Liver (tissue), 9 donors: ENCODE measurements around the gene GAS7. TPM values are rescaled to one million over a fixed set of nuclear protein-coding genes. Genes with fewer than 3 reads are reported as not detected.

Experiments used
- DNase-seq: peaks from one replicate; pipeline ENCODE4 v3.0.0-alpha.2; 2017; ENCODE audit warnings: low spot score
- H3K27ac ChIP-seq, 2 donors: one replicate each; pipeline ENCODE4 v1.7.0; 2013; ENCODE audit warnings: inconsistent platforms in 2 of 2, low read length in 2 of 2, control low read depth in 1 of 2, low read depth in 1 of 2, mild to moderate bottlenecking in 1 of 2
- H3K27me3 ChIP-seq, 4 donors: one replicate each; pipeline versions ENCODE4 v1.6.1 to v1.7.0; 2013; ENCODE audit warnings: low read length in 3 of 4, inconsistent platforms in 1 of 4, mild to moderate bottlenecking in 1 of 4, moderate library complexity in 1 of 4; ENCODE audit not compliant: control insufficient read depth in 4 of 4, insufficient read depth in 4 of 4
- H3K36me3 ChIP-seq, 4 donors: one replicate each; pipeline versions ENCODE4 v1.6.1 to v1.7.0; 2013; ENCODE audit warnings: low read length in 3 of 4, mild to moderate bottlenecking in 3 of 4, low read depth in 1 of 4, moderate library complexity in 1 of 4; ENCODE audit not compliant: control insufficient read depth in 4 of 4, insufficient read depth in 3 of 4
- H3K4me1 ChIP-seq, 4 donors: one replicate each; pipeline versions ENCODE4 v1.6.1 to v1.7.0; 2013; ENCODE audit warnings: low read length in 3 of 4, mild to moderate bottlenecking in 3 of 4, moderate library complexity in 1 of 4; ENCODE audit not compliant: control insufficient read depth in 4 of 4, insufficient read depth in 4 of 4
- H3K4me3 ChIP-seq, 3 donors: one replicate each; pipeline versions ENCODE4 v1.6.1 to v1.7.0; 2013; ENCODE audit warnings: low read length in 3 of 3, control low read depth in 1 of 3, low read depth in 1 of 3, mild to moderate bottlenecking in 1 of 3
- H3K9ac ChIP-seq, 2 donors: one replicate each; pipeline ENCODE4 v1.7.0; 2013; ENCODE audit warnings: low read length in 2 of 2, mild to moderate bottlenecking in 2 of 2, moderate library complexity in 2 of 2, control low read depth in 1 of 2, low read depth in 1 of 2
- H3K9me3 ChIP-seq, 4 donors: one replicate each; pipeline versions ENCODE4 v1.6.1 to v1.7.0; 2013; ENCODE audit warnings: low read length in 3 of 4; ENCODE audit not compliant: control insufficient read depth in 4 of 4
- EGR1 ChIP-seq, 2 donors: IDR thresholded peaks; 2 replicates each; pipeline ENCODE4 v1.6.1; 2016 to 2018; ENCODE audit warnings: antibody characterized with exemption in 2 of 2, low read depth in 2 of 2
- FOXA1 ChIP-seq: IDR thresholded peaks from 2 replicates; pipeline ENCODE4 v1.6.1; 2016; ENCODE audit warnings: antibody characterized with exemption
- FOXA2 ChIP-seq: IDR thresholded peaks from 2 replicates; pipeline ENCODE4 v1.6.1; 2016; ENCODE audit warnings: antibody characterized with exemption
- GABPA ChIP-seq, 2 donors: IDR thresholded peaks in 1 of 2; conservative IDR thresholded peaks in 1 of 2; 2 replicates each; pipeline ENCODE4 v1.6.1; 2016; ENCODE audit warnings: antibody characterized with exemption in 2 of 2, mild to moderate bottlenecking in 1 of 2, moderate library complexity in 1 of 2
- HNF4A ChIP-seq, 2 donors: conservative IDR thresholded peaks; 2 replicates each; pipeline ENCODE4 v1.6.1; 2016; ENCODE audit warnings: antibody characterized with exemption in 2 of 2, mild to moderate bottlenecking in 2 of 2
- HNF4G ChIP-seq: IDR thresholded peaks from 2 replicates; pipeline ENCODE4 v1.6.1; 2016; ENCODE audit warnings: antibody characterized with exemption
- JUND ChIP-seq, 2 donors: IDR thresholded peaks; 2 replicates each; pipeline ENCODE4 v1.6.1; 2016; ENCODE audit warnings: antibody characterized with exemption in 2 of 2
- NR2F2 ChIP-seq: IDR thresholded peaks from 2 replicates; pipeline ENCODE4 v1.6.1; 2016; ENCODE audit warnings: antibody characterized with exemption
- RAD21 ChIP-seq, 2 donors: IDR thresholded peaks; 2 replicates each; pipeline ENCODE4 v1.6.1; 2016; ENCODE audit warnings: antibody characterized with exemption in 2 of 2, mild to moderate bottlenecking in 2 of 2
- RXRA ChIP-seq, 2 donors: IDR thresholded peaks; 2 replicates each; pipeline ENCODE4 v1.6.1; 2017 to 2018; ENCODE audit warnings: antibody characterized with exemption in 2 of 2, mild to moderate bottlenecking in 1 of 2
- SP1 ChIP-seq: IDR thresholded peaks from 2 replicates; pipeline ENCODE4 v1.6.1; 2018; ENCODE audit warnings: antibody characterized with exemption, mild to moderate bottlenecking
- TAF1 ChIP-seq: conservative IDR thresholded peaks from 2 replicates; pipeline ENCODE4 v1.6.1; 2016; ENCODE audit warnings: antibody characterized with exemption, mild to moderate bottlenecking
- YY1 ChIP-seq: IDR thresholded peaks from 2 replicates; pipeline ENCODE4 v1.6.1; 2016; ENCODE audit warnings: antibody characterized with exemption, mild to moderate bottlenecking
- WGBS: extraction: QIAGEN DNeasy Blood & Tissue Kit; methylation state at CpG from one replicate; pipeline ENCODE4 v1.1.7; 2013; 5-methylcytosine and 5-hydroxymethylcytosine counted together
- polyA plus RNA-seq, 2 donors: library from polyadenylated mRNA; stranded (reverse) in 1 of 2; unstranded in 1 of 2; fragments of 200-250 nt in 1 of 2; fragments of >200 nt in 1 of 2; fragmentation: Nextera tagmentation in 1 of 2; extraction: Ambion mirVana in 1 of 2; gene quantifications; one replicate each; pipeline versions ENCODE4 v1.2.1 to v1.2.3, GENCODE V29; 2013 to 2015
- total RNA-seq, 2 donors: library from RNA; depleted of rRNA; stranded (reverse); fragments of >200 nt; gene quantifications; one replicate each; pipeline ENCODE4 v1.2.3, GENCODE V29; 2014
- TF ChIP-seq, protein P1 (sequence below): IDR thresholded peaks from 2 replicates; pipeline ENCODE4 v1.6.1; 2016; ENCODE audit warnings: antibody characterized with exemption
- TF ChIP-seq, protein P2 (sequence below): IDR thresholded peaks from 2 replicates; pipeline ENCODE4 v1.6.1; 2016; ENCODE audit warnings: antibody characterized with exemption
- TF ChIP-seq, protein P3 (sequence below): IDR thresholded peaks from 2 replicates; pipeline ENCODE4 v1.6.1; 2016; ENCODE audit warnings: antibody characterized with exemption
- TF ChIP-seq, protein P4 (sequence below): IDR thresholded peaks from 2 replicates; pipeline ENCODE4 v1.6.1; 2016; ENCODE audit warnings: antibody characterized with exemption, mild to moderate bottlenecking
- TF ChIP-seq, protein P5 (sequence below): fragments of 150-350 bp; IDR thresholded peaks from 2 replicates; pipeline ENCODE4 v1.5.1; 2017; ENCODE audit warnings: improper control_type of control experiment, low read depth, low read length; ENCODE audit not compliant: missing input control
- donor health status: healthy.
- donor health status: healthy.
- donor health status: healthy.
- donor health status: healthy.
- donor health status: healthy.

GAS7 gene
- total and polyA plus RNA-seq, 4 donors, result 0.79 to 6.1 (median 2.5) TPM

DNA sequence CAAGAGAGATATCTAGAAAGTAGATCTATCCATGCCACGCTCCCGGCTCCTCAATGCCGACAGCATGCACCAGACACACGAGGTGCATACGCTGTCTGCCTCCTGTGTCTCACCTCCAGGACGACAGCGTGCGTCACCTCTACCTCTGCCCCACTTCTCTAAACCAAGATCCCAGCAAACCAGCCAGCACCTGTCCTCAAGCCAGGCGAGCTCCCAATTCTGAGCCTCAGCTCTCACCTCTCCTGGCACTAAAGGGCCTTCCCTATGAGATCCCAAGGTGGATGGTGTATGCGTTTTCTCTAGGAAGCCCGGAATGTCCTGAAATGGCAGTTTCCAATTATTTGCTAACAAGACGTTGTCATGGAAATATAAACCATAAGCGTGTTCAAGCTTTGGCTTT, 257.1 kb downstream of the GAS7 start:
- Histone ChIP-seq H3K9ac (no peak overlapping the region), H3K9me3 (peaks cover 0 to 3% (median under 1%) of the 10 kb centered on the region in 4 donors)
- 85% methylated on average over 13 of the region's 13 CpGs for WGBS

More for the DNA sequence above, 257.1 kb downstream of the GAS7 start:
- no peak for DNase-seq
- peaks cover 0 to 6% (median 2%) of the 10 kb centered on the region in 4 donors for H3K27me3 ChIP-seq
- TF ChIP-seq TAF1 (no peak), FOXA1 (no peak), JUND (IDR thresholded peaks at IDR 0.05) (no peak), GABPA (IDR thresholded peaks at IDR 0.05 in 1 of 2, conservative IDR thresholded peaks at IDR 0.05 in 1 of 2) (no peak), RAD21 (IDR thresholded peaks at IDR 0.05) (no peak), FOXA2 (no peak), RXRA (IDR thresholded peaks at IDR 0.05) (no peak), HNF4G (no peak), SP1 (no peak), YY1 (no peak), NR2F2 (no peak), EGR1 (IDR thresholded peaks at IDR 0.05; ENCODE audit: low read depth in 2 of 2) (no peak), HNF4A (conservative IDR thresholded peaks at IDR 0.05) (no peak)
- TF ChIP-seq, protein P1, sequence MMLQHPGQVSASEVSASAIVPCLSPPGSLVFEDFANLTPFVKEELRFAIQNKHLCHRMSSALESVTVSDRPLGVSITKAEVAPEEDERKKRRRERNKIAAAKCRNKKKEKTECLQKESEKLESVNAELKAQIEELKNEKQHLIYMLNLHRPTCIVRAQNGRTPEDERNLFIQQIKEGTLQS, result no peak
- TF ChIP-seq, protein P2, sequence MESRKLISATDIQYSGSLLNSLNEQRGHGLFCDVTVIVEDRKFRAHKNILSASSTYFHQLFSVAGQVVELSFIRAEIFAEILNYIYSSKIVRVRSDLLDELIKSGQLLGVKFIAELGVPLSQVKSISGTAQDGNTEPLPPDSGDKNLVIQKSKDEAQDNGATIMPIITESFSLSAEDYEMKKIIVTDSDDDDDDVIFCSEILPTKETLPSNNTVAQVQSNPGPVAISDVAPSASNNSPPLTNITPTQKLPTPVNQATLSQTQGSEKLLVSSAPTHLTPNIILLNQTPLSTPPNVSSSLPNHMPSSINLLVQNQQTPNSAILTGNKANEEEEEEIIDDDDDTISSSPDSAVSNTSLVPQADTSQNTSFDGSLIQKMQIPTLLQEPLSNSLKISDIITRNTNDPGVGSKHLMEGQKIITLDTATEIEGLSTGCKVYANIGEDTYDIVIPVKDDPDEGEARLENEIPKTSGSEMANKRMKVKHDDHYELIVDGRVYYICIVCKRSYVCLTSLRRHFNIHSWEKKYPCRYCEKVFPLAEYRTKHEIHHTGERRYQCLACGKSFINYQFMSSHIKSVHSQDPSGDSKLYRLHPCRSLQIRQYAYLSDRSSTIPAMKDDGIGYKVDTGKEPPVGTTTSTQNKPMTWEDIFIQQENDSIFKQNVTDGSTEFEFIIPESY, result no peak
- TF ChIP-seq, protein P3, sequence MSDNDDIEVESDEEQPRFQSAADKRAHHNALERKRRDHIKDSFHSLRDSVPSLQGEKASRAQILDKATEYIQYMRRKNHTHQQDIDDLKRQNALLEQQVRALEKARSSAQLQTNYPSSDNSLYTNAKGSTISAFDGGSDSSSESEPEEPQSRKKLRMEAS, result no peak
- TF ChIP-seq, protein P4, sequence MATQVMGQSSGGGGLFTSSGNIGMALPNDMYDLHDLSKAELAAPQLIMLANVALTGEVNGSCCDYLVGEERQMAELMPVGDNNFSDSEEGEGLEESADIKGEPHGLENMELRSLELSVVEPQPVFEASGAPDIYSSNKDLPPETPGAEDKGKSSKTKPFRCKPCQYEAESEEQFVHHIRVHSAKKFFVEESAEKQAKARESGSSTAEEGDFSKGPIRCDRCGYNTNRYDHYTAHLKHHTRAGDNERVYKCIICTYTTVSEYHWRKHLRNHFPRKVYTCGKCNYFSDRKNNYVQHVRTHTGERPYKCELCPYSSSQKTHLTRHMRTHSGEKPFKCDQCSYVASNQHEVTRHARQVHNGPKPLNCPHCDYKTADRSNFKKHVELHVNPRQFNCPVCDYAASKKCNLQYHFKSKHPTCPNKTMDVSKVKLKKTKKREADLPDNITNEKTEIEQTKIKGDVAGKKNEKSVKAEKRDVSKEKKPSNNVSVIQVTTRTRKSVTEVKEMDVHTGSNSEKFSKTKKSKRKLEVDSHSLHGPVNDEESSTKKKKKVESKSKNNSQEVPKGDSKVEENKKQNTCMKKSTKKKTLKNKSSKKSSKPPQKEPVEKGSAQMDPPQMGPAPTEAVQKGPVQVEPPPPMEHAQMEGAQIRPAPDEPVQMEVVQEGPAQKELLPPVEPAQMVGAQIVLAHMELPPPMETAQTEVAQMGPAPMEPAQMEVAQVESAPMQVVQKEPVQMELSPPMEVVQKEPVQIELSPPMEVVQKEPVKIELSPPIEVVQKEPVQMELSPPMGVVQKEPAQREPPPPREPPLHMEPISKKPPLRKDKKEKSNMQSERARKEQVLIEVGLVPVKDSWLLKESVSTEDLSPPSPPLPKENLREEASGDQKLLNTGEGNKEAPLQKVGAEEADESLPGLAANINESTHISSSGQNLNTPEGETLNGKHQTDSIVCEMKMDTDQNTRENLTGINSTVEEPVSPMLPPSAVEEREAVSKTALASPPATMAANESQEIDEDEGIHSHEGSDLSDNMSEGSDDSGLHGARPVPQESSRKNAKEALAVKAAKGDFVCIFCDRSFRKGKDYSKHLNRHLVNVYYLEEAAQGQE, result no peak
- TF ChIP-seq, protein P5, sequence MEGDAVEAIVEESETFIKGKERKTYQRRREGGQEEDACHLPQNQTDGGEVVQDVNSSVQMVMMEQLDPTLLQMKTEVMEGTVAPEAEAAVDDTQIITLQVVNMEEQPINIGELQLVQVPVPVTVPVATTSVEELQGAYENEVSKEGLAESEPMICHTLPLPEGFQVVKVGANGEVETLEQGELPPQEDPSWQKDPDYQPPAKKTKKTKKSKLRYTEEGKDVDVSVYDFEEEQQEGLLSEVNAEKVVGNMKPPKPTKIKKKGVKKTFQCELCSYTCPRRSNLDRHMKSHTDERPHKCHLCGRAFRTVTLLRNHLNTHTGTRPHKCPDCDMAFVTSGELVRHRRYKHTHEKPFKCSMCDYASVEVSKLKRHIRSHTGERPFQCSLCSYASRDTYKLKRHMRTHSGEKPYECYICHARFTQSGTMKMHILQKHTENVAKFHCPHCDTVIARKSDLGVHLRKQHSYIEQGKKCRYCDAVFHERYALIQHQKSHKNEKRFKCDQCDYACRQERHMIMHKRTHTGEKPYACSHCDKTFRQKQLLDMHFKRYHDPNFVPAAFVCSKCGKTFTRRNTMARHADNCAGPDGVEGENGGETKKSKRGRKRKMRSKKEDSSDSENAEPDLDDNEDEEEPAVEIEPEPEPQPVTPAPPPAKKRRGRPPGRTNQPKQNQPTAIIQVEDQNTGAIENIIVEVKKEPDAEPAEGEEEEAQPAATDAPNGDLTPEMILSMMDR, result no peak
- no peak overlapping the region for H3K4me3 ChIP-seq
- H3K36me3 ChIP-seq, result peaks cover 0 to 2% (median 0%) of the 10 kb centered on the region in 4 donors
- no peaks in the 10 kb centered on the region for H3K4me1 ChIP-seq
- H3K27ac ChIP-seq, result no peak overlapping the region
